ENCODE measurements around the gene VEGFD.

VEGFD gene

GRCh38 chrX:15344106-15344505, 40.1 kb downstream of the VEGFD start:
- H4K20me1 ChIP-seq (ENCODE audit: insufficient read depth, low read length): no peaks in the 10 kb centered on the region
- H3K79me2 ChIP-seq (ENCODE audit: insufficient read depth, low read length): no peaks in the 10 kb centered on the region
- no peaks in the 10 kb centered on the region for H3K27me3 ChIP-seq (ENCODE audit: insufficient read depth, low read length)
- H3K9ac ChIP-seq (ENCODE audit: low read length): no peak overlapping the region
- H3K4me1 ChIP-seq (ENCODE audit: insufficient read depth, low read length, severe bottlenecking): no peaks in the 10 kb centered on the region
- no peaks in the 10 kb centered on the region for H3K36me3 ChIP-seq (ENCODE audit: insufficient read depth, low read length)
- TF ChIP-seq CTCF (IDR thresholded peaks at IDR 0.05; ENCODE audit: low read length): no peak
- TF ChIP-seq EZH2 (IDR thresholded peaks at IDR 0.05; ENCODE audit: borderline replicate concordance, low read length): no peak
- no peaks in the 10 kb centered on the region for H3K9me2 ChIP-seq (ENCODE audit: low read depth, low read length)
- H3K4me2 ChIP-seq (ENCODE audit: low read length): no peak overlapping the region
- no peak overlapping the region for H3K27ac ChIP-seq (ENCODE audit: low read depth, low read length, poor library complexity, severe bottlenecking)
- H3K9me3 ChIP-seq (ENCODE audit: low read length): no peaks in the 10 kb centered on the region
- no peaks in the 10 kb centered on the region for H3F3A ChIP-seq (ENCODE audit: insufficient read depth, low read length)
- no peak overlapping the region for H3K4me3 ChIP-seq (ENCODE audit: low read depth, low read length, poor library complexity, severe bottlenecking)
- no peak overlapping the region for H2AFZ ChIP-seq (ENCODE audit: low read length)

- Histone ChIP-seq H3K9me2 (ENCODE audit: low read depth, low read length) (no peaks in the 10 kb centered on the region), H3K79me2 (ENCODE audit: insufficient read depth, low read length) (no peaks in the 10 kb centered on the region), H3K36me3 (ENCODE audit: insufficient read depth, low read length) (no peaks in the 10 kb centered on the region), H2AFZ (ENCODE audit: low read length) (no peak overlapping the region), H4K20me1 (ENCODE audit: insufficient read depth, low read length) (no peaks in the 10 kb centered on the region), H3F3A (ENCODE audit: insufficient read depth, low read length) (no peaks in the 10 kb centered on the region), H3K9ac (ENCODE audit: low read length) (no peak overlapping the region), H3K27me3 (ENCODE audit: insufficient read depth, low read length) (no peaks in the 10 kb centered on the region), H3K4me1 (ENCODE audit: insufficient read depth, low read length, severe bottlenecking) (no peaks in the 10 kb centered on the region), H3K4me2 (ENCODE audit: low read length) (no peak overlapping the region), H3K27ac (ENCODE audit: low read depth, low read length, poor library complexity, severe bottlenecking) (no peak overlapping the region), H3K4me3 (ENCODE audit: low read depth, low read length, poor library complexity, severe bottlenecking) (no peak overlapping the region), H3K9me3 (ENCODE audit: low read length) (no peaks in the 10 kb centered on the region)
- TF ChIP-seq CTCF (IDR thresholded peaks at IDR 0.05; ENCODE audit: low read length) (no peak), EZH2 (IDR thresholded peaks at IDR 0.05; ENCODE audit: borderline replicate concordance, low read length) (no peak)
Observed at GRCh38 chrX:15343075-15343476, 41.1 kb downstream of the VEGFD start.

- no peak overlapping the region for H2AFZ ChIP-seq (ENCODE audit: low read length)
- H3K4me1 ChIP-seq (ENCODE audit: insufficient read depth, low read length, severe bottlenecking): peaks cover 6% of the 10 kb centered on the region
- no peak overlapping the region for H3K27ac ChIP-seq (ENCODE audit: low read depth, low read length, poor library complexity, severe bottlenecking)
- no peak overlapping the region for H3K4me2 ChIP-seq (ENCODE audit: low read length)
- no peak overlapping the region for H3K9ac ChIP-seq (ENCODE audit: low read length)
- no peaks in the 10 kb centered on the region for H3K36me3 ChIP-seq (ENCODE audit: insufficient read depth, low read length)
- H3K4me3 ChIP-seq (ENCODE audit: low read depth, low read length, poor library complexity, severe bottlenecking): no peak overlapping the region
- no peaks in the 10 kb centered on the region for H3K27me3 ChIP-seq (ENCODE audit: insufficient read depth, low read length)
- no peaks in the 10 kb centered on the region for H3K79me2 ChIP-seq (ENCODE audit: insufficient read depth, low read length)
- H3F3A ChIP-seq (ENCODE audit: insufficient read depth, low read length): no peaks in the 10 kb centered on the region
- no peak for TF ChIP-seq CTCF (IDR thresholded peaks at IDR 0.05; ENCODE audit: low read length)
- TF ChIP-seq EZH2 (IDR thresholded peaks at IDR 0.05; ENCODE audit: borderline replicate concordance, low read length): no peak
- H4K20me1 ChIP-seq (ENCODE audit: insufficient read depth, low read length): no peaks in the 10 kb centered on the region
- H3K9me3 ChIP-seq (ENCODE audit: low read length): no peaks in the 10 kb centered on the region
- H3K9me2 ChIP-seq (ENCODE audit: low read depth, low read length): no peaks in the 10 kb centered on the region
Observed at GRCh38 chrX:15340867-15341266, 43.3 kb downstream of the VEGFD start.
